Vagina (tissue), 2 donors: Measurements from ENCODE around the gene SLC29A2.

Source experiments
- POLR2A ChIP-seq, 2 donors: fragments of 450-650 bp; IDR thresholded peaks; one replicate each; pipeline ENCODE4 v1.6.1; 2017; ENCODE audit warnings: antibody characterized with exemption in 2 of 2, mild to moderate bottlenecking in 2 of 2, moderate library complexity in 2 of 2
- POLR2AphosphoS5 ChIP-seq, 2 donors: sonication (generic); formaldehyde crosslinking; IDR thresholded peaks; one replicate each; pipeline ENCODE4 v1.9.0; 2017; ENCODE audit warnings: antibody characterized with exemption in 2 of 2, mild to moderate bottlenecking in 2 of 2, low read depth in 1 of 2; ENCODE audit not compliant: insufficient read depth in 1 of 2

- TF ChIP-seq POLR2A (IDR thresholded peaks at IDR 0.05) (no peak), POLR2AphosphoS5 (IDR thresholded peaks at IDR 0.05; ENCODE audit: insufficient read depth in 1 of 2, low read depth in 1 of 2) (no peak)
These were observed 36.7 kb downstream of the SLC29A2 start for GRCh38 chr11:66334605-66335442.
